Uterus (tissue), 2 donors: ENCODE results near the gene COQ8B.

ENCODE experiments used
- CTCF ChIP-seq, 4 experiments: fragments of 200-600 bp in 2 of 4; fragments of 450-650 bp in 2 of 4; sonication (generic) in 2 of 4; IDR thresholded peaks; one replicate each; pipeline ENCODE4 v1.5.1; 2016 to 2019; ENCODE audit warnings: antibody characterized with exemption in 4 of 4, mild to moderate bottlenecking in 2 of 4, moderate library complexity in 1 of 4
- POLR2A ChIP-seq, 2 donors: fragments of 450-650 bp; IDR thresholded peaks; one replicate each; pipeline ENCODE4 v1.6.1; 2016; ENCODE audit warnings: antibody characterized with exemption in 2 of 2, mild to moderate bottlenecking in 1 of 2, moderate library complexity in 1 of 2

DNA sequence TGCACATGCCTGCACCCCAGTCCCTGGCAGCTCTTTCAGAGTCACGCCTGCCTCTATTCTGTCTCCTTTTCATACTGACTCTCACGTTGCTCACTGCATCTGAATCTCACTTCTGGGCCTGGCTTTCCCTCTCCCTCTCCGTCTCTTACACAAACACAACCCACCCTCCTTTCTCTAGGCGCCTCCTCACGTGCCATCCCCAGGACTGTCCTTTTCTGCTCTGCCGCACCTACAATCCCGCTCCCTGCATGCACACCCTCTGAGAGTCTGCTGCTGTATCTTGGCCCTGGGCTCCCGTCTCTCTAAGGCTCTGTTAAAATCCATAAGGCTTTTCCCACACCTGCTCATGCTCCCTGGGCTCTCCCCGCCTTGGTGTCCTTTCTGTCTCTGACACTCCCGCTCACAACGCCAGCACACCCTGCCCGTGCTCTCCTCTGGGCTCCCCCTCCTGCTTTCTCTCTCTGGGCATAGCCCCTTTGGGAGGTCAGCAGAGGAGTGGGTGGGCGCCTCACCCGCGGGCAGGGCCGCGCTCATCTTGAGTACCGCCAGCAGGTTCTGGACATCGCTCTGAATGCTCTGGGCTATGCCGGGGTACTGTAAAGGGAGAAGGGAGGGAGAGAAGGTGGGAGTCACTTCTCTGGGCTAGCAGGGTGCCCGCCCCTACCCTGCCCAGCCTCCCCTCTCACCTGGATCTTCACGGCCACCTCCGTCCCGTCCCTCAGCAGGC, 13.5 kb downstream of the COQ8B start:
- TF ChIP-seq CTCF (IDR thresholded peaks at IDR 0.05) (no peak), POLR2A (IDR thresholded peaks at IDR 0.05) (no peak)
